Liver (tissue), 9 donors: Measurements from ENCODE around the gene ZNF579. TPM values are rescaled to one million over a fixed set of nuclear protein-coding genes. Genes with fewer than 3 reads are reported as not detected.

Experiments used
- DNase-seq: peaks from one replicate; pipeline ENCODE4 v3.0.0-alpha.2; 2017; ENCODE audit warnings: low spot score
- H3K27ac ChIP-seq, 2 donors: one replicate each; pipeline ENCODE4 v1.7.0; 2013; ENCODE audit warnings: inconsistent platforms in 2 of 2, low read length in 2 of 2, control low read depth in 1 of 2, low read depth in 1 of 2, mild to moderate bottlenecking in 1 of 2
- H3K27me3 ChIP-seq, 4 donors: one replicate each; pipeline versions ENCODE4 v1.6.1 to v1.7.0; 2013; ENCODE audit warnings: low read length in 3 of 4, inconsistent platforms in 1 of 4, mild to moderate bottlenecking in 1 of 4, moderate library complexity in 1 of 4; ENCODE audit not compliant: control insufficient read depth in 4 of 4, insufficient read depth in 4 of 4
- H3K36me3 ChIP-seq, 4 donors: one replicate each; pipeline versions ENCODE4 v1.6.1 to v1.7.0; 2013; ENCODE audit warnings: low read length in 3 of 4, mild to moderate bottlenecking in 3 of 4, low read depth in 1 of 4, moderate library complexity in 1 of 4; ENCODE audit not compliant: control insufficient read depth in 4 of 4, insufficient read depth in 3 of 4
- H3K4me1 ChIP-seq, 4 donors: one replicate each; pipeline versions ENCODE4 v1.6.1 to v1.7.0; 2013; ENCODE audit warnings: low read length in 3 of 4, mild to moderate bottlenecking in 3 of 4, moderate library complexity in 1 of 4; ENCODE audit not compliant: control insufficient read depth in 4 of 4, insufficient read depth in 4 of 4
- H3K4me3 ChIP-seq, 3 donors: one replicate each; pipeline versions ENCODE4 v1.6.1 to v1.7.0; 2013; ENCODE audit warnings: low read length in 3 of 3, control low read depth in 1 of 3, low read depth in 1 of 3, mild to moderate bottlenecking in 1 of 3
- H3K9ac ChIP-seq, 2 donors: one replicate each; pipeline ENCODE4 v1.7.0; 2013; ENCODE audit warnings: low read length in 2 of 2, mild to moderate bottlenecking in 2 of 2, moderate library complexity in 2 of 2, control low read depth in 1 of 2, low read depth in 1 of 2
- H3K9me3 ChIP-seq, 4 donors: one replicate each; pipeline versions ENCODE4 v1.6.1 to v1.7.0; 2013; ENCODE audit warnings: low read length in 3 of 4; ENCODE audit not compliant: control insufficient read depth in 4 of 4
- ATF3 ChIP-seq: IDR thresholded peaks from 2 replicates; pipeline ENCODE4 v1.6.1; 2016; ENCODE audit warnings: antibody characterized with exemption
- CTCF ChIP-seq: fragments of 150-350 bp; IDR thresholded peaks from 2 replicates; pipeline ENCODE4 v1.5.1; 2017; ENCODE audit warnings: improper control_type of control experiment, low read depth, low read length; ENCODE audit not compliant: missing input control
- EGR1 ChIP-seq, 2 donors: IDR thresholded peaks; 2 replicates each; pipeline ENCODE4 v1.6.1; 2016 to 2018; ENCODE audit warnings: antibody characterized with exemption in 2 of 2, low read depth in 2 of 2
- FOXA1 ChIP-seq: IDR thresholded peaks from 2 replicates; pipeline ENCODE4 v1.6.1; 2016; ENCODE audit warnings: antibody characterized with exemption
- FOXA2 ChIP-seq: IDR thresholded peaks from 2 replicates; pipeline ENCODE4 v1.6.1; 2016; ENCODE audit warnings: antibody characterized with exemption
- GABPA ChIP-seq, 2 donors: IDR thresholded peaks in 1 of 2; conservative IDR thresholded peaks in 1 of 2; 2 replicates each; pipeline ENCODE4 v1.6.1; 2016; ENCODE audit warnings: antibody characterized with exemption in 2 of 2, mild to moderate bottlenecking in 1 of 2, moderate library complexity in 1 of 2
- HNF4A ChIP-seq, 2 donors: conservative IDR thresholded peaks; 2 replicates each; pipeline ENCODE4 v1.6.1; 2016; ENCODE audit warnings: antibody characterized with exemption in 2 of 2, mild to moderate bottlenecking in 2 of 2
- HNF4G ChIP-seq: IDR thresholded peaks from 2 replicates; pipeline ENCODE4 v1.6.1; 2016; ENCODE audit warnings: antibody characterized with exemption
- JUND ChIP-seq, 2 donors: IDR thresholded peaks; 2 replicates each; pipeline ENCODE4 v1.6.1; 2016; ENCODE audit warnings: antibody characterized with exemption in 2 of 2
- MAX ChIP-seq: IDR thresholded peaks from 2 replicates; pipeline ENCODE4 v1.6.1; 2016; ENCODE audit warnings: antibody characterized with exemption
- NR2F2 ChIP-seq: IDR thresholded peaks from 2 replicates; pipeline ENCODE4 v1.6.1; 2016; ENCODE audit warnings: antibody characterized with exemption
- RAD21 ChIP-seq, 2 donors: IDR thresholded peaks; 2 replicates each; pipeline ENCODE4 v1.6.1; 2016; ENCODE audit warnings: antibody characterized with exemption in 2 of 2, mild to moderate bottlenecking in 2 of 2
- REST ChIP-seq: IDR thresholded peaks from 2 replicates; pipeline ENCODE4 v1.6.1; 2016; ENCODE audit warnings: antibody characterized with exemption, mild to moderate bottlenecking
- RXRA ChIP-seq, 2 donors: IDR thresholded peaks; 2 replicates each; pipeline ENCODE4 v1.6.1; 2017 to 2018; ENCODE audit warnings: antibody characterized with exemption in 2 of 2, mild to moderate bottlenecking in 1 of 2
- SP1 ChIP-seq: IDR thresholded peaks from 2 replicates; pipeline ENCODE4 v1.6.1; 2018; ENCODE audit warnings: antibody characterized with exemption, mild to moderate bottlenecking
- TAF1 ChIP-seq: conservative IDR thresholded peaks from 2 replicates; pipeline ENCODE4 v1.6.1; 2016; ENCODE audit warnings: antibody characterized with exemption, mild to moderate bottlenecking
- YY1 ChIP-seq: IDR thresholded peaks from 2 replicates; pipeline ENCODE4 v1.6.1; 2016; ENCODE audit warnings: antibody characterized with exemption, mild to moderate bottlenecking
- ZBTB33 ChIP-seq: IDR thresholded peaks from 2 replicates; pipeline ENCODE4 v1.6.1; 2016; ENCODE audit warnings: antibody characterized with exemption
- WGBS: extraction: QIAGEN DNeasy Blood & Tissue Kit; methylation state at CpG from one replicate; pipeline ENCODE4 v1.1.7; 2013; 5-methylcytosine and 5-hydroxymethylcytosine counted together
- polyA plus RNA-seq, 2 donors: library from polyadenylated mRNA; stranded (reverse) in 1 of 2; unstranded in 1 of 2; fragments of 200-250 nt in 1 of 2; fragments of >200 nt in 1 of 2; fragmentation: Nextera tagmentation in 1 of 2; extraction: Ambion mirVana in 1 of 2; gene quantifications; one replicate each; pipeline versions ENCODE4 v1.2.1 to v1.2.3, GENCODE V29; 2013 to 2015
- total RNA-seq, 2 donors: library from RNA; depleted of rRNA; stranded (reverse); fragments of >200 nt; gene quantifications; one replicate each; pipeline ENCODE4 v1.2.3, GENCODE V29; 2014
- donor health status: healthy.
- donor health status: healthy.
- donor health status: healthy.
- donor health status: healthy.
- donor health status: healthy.

The ZNF579 gene
- total and polyA plus RNA-seq, 4 donors = 0.92 to 3.3 (median 1.2) TPM

- H3K36me3 ChIP-seq = peaks cover 0 to under 1% (median 0%) of the 10 kb centered on the region in 4 donors
These were observed 6.5 kb upstream of the ZNF579 start for GRCh38 chr19:55586976-55587668.

More at GRCh38 chr19:55586976-55587668, 6.5 kb upstream of the ZNF579 start:
- H3K4me3 ChIP-seq = peak overlapping the region in 2 of 3 donors; percentile 9 to 35
- DNase-seq = peak; percentile 96
- peak; percentile 72 for TF ChIP-seq SP1
- TF ChIP-seq HNF4A (conservative IDR thresholded peaks at IDR 0.05) = peak in 1 of 2 donors; percentile 57
- TF ChIP-seq REST = no peak
- TF ChIP-seq ATF3 = no peak
- no peak for TF ChIP-seq RXRA (IDR thresholded peaks at IDR 0.05)
- no peak for TF ChIP-seq HNF4G
- TF ChIP-seq NR2F2 = no peak
- no peak for TF ChIP-seq YY1
- no peak for TF ChIP-seq JUND (IDR thresholded peaks at IDR 0.05)
- no peak for TF ChIP-seq FOXA2
- peak in 1 of 2 donors; percentile 12 for TF ChIP-seq GABPA (IDR thresholded peaks at IDR 0.05 in 1 of 2, conservative IDR thresholded peaks at IDR 0.05 in 1 of 2)
- TF ChIP-seq TAF1 = no peak
- TF ChIP-seq RAD21 (IDR thresholded peaks at IDR 0.05) = peak in 1 of 2 donors; percentile 17
- TF ChIP-seq CTCF = no peak
- no peak for TF ChIP-seq FOXA1
- peak; percentile 53 for TF ChIP-seq ZBTB33
- TF ChIP-seq MAX = no peak
- TF ChIP-seq EGR1 (IDR thresholded peaks at IDR 0.05; ENCODE audit: low read depth in 2 of 2) = no peak
- no peak overlapping the region for H3K9ac ChIP-seq
- WGBS = 2% methylated on average over 40 of the region's 40 CpGs
- peaks cover 4 to 28% (median 23%) of the 10 kb centered on the region in 4 donors for H3K4me1 ChIP-seq
- H3K27ac ChIP-seq = no peak overlapping the region
- H3K9me3 ChIP-seq = no peaks in the 10 kb centered on the region
- H3K27me3 ChIP-seq = no peaks in the 10 kb centered on the region
